Stomach (tissue), 9 donors: ENCODE measurements around the gene GRK1. TPM values are rescaled to one million over a fixed set of nuclear protein-coding genes. Genes with fewer than 3 reads are reported as not detected.

ENCODE experiments used
- DNase-seq, 2 donors: peaks; one replicate each; pipeline versions ENCODE4 v3.0.0 to v3.0.0-alpha.2; 2013 to 2019
- H3K27ac ChIP-seq, 5 donors: fragments of 200-600 bp in 4 of 5; sonication (generic) in 4 of 5; one replicate each; pipeline ENCODE4 v1.5.1; 2013 to 2019; ENCODE audit warnings: mild to moderate bottlenecking in 1 of 5, moderate library complexity in 1 of 5
- H3K27me3 ChIP-seq, 3 donors: fragments of 200-600 bp; sonication (generic); one replicate each; pipeline ENCODE4 v1.5.1; 2017 to 2019; ENCODE audit warnings: mixed run types in 1 of 3
- H3K36me3 ChIP-seq, 4 donors: fragments of 200-600 bp; sonication (generic); 1 replicate in 3 of 4; 2 replicates in 1 of 4; pipeline ENCODE4 v1.5.1; 2016 to 2019
- H3K4me1 ChIP-seq, 4 donors: fragments of 200-600 bp; sonication (generic); one replicate each; pipeline ENCODE4 v1.5.1; 2016 to 2019
- H3K4me3 ChIP-seq, 4 donors: fragments of 200-600 bp; sonication (generic) in 3 of 4; one replicate each; pipeline ENCODE4 v1.5.1; 2016 to 2019; ENCODE audit warnings: mild to moderate bottlenecking in 1 of 4
- H3K9me3 ChIP-seq, 4 donors: fragments of 200-600 bp; sonication (generic); one replicate each; pipeline ENCODE4 v1.5.1; 2016 to 2019
- CTCF ChIP-seq, 7 experiments: fragments of 450-650 bp in 4 of 7; fragments of 200-600 bp in 3 of 7; sonication (generic) in 3 of 7; IDR thresholded peaks; one replicate each; pipeline ENCODE4 v1.5.1; 2016 to 2019; ENCODE audit warnings: antibody characterized with exemption in 7 of 7, control low read depth in 2 of 7, mild to moderate bottlenecking in 1 of 7
- EP300 ChIP-seq: sonication (generic); formaldehyde crosslinking; IDR thresholded peaks from one replicate; pipeline ENCODE4 v1.6.1; 2017; ENCODE audit warnings: antibody characterized with exemption
- POLR2A ChIP-seq, 4 donors: fragments of 450-650 bp; IDR thresholded peaks; one replicate each; pipeline ENCODE4 v1.6.1; 2016; ENCODE audit warnings: antibody characterized with exemption in 4 of 4, control low read depth in 2 of 4, mild to moderate bottlenecking in 1 of 4, moderate library complexity in 1 of 4
- POLR2AphosphoS5 ChIP-seq, 3 donors: sonication (generic); formaldehyde crosslinking; IDR thresholded peaks; one replicate each; pipeline ENCODE4 v1.6.1; 2016; ENCODE audit warnings: antibody characterized with exemption in 3 of 3
- whole genome bisulfite sequencing, 5 donors: extraction: QIAGEN DNeasy Blood & Tissue Kit in 3 of 5; methylation state at CpG; one replicate each; pipeline versions ENCODE4 v1.1.5 to v1.1.7; 2013 to 2018; 5-methylcytosine and 5-hydroxymethylcytosine counted together
- intact Hi-C: fragments of 100-400 bp; cut with DNase I; formaldehyde crosslinking; loops from one replicate; pipeline ENCODE4 v1.15.1; 2023; ENCODE audit warnings: low total_unique reads
- polyA plus RNA-seq, 3 donors: library from polyadenylated mRNA; stranded (reverse); fragments of 200-250 nt; gene quantifications; one replicate each; pipeline ENCODE4 v1.2.3, GENCODE V29; 2013
- total RNA-seq, 5 donors: library from RNA; depleted of rRNA; stranded (reverse); fragments of >200 nt; gene quantifications; one replicate each; pipeline versions ENCODE4 v1.1.0 to v1.2.3, GENCODE V29; 2014 to 2016
- donor health status: healthy with polysubstance abuse.
- donor health status: Bipolar disorder and iron deficiency.
- donor health status: healthy.

Gene GRK1
- total and polyA plus RNA-seq, 8 donors, result not detected

DNA sequence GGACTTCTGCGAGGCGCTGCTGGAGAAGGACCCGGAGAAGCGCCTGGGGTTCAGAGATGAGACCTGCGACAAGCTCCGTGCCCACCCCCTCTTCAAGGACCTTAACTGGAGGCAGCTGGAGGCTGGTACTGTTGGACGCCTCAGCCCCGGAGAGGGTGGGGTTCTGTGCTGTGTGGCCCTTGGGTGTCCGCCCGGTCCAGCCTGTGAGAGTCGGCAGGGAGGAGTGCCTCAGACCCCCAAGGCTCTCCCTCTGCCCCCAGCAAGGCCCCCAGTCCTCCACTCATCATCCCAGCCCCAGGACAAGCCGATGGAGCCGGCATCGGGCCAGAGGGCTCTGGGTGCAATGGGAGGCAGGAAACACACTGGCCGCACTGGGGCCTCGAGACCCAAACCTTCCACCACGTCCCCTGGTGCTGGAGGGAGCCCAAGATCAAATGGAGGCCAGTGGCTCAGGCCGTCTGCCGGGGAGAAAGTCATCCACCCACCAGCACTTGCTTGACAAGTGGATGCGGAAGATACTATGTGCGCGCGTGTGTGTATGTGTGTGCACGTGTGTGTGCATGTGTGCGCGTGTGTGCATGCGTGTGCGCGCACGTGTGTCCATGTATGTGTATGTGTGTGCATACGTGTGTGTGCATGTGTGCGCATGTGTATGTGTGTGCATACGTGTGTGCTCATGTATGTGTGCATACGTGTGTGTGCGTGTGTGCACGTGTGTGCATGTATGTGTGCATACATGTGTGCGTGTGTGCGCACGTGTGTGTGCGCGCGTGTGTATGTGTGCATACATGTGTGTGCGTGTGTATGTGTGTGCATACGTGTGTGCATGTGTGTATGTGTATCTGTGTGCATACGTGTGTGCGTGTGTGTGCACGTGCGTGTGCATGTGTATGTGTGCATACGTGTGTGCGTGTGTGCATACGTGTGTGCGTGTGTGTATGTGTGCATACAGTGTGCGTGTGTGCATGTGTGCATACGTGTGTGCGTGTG, 66.2 kb downstream of the GRK1 start:
- 85 to 92% (median 90%) methylated on average over 39 to 55 of the region's 55 CpGs for WGBS, 5 donors
- no peaks in the 10 kb centered on the region for H3K36me3 ChIP-seq

GRCh38 chr13:113734099-113734825, 67.2 kb downstream of the GRK1 start:
- Histone ChIP-seq H3K27ac (no peak overlapping the region), H3K27me3 (peaks cover 0 to 35% (median 0%) of the 10 kb centered on the region in 3 donors), H3K4me1 (peaks cover 0 to 4% (median 0%) of the 10 kb centered on the region in 4 donors), H3K4me3 (no peak overlapping the region), H3K9me3 (no peaks in the 10 kb centered on the region), H3K36me3 (no peaks in the 10 kb centered on the region)
- WGBS, 5 donors, result 78 to 87% (median 86%) methylated on average over 21 to 26 of the region's 26 CpGs
- intact Hi-C loops, result no loop called here
- no peak for DNase-seq
- no peak for TF ChIP-seq CTCF (IDR thresholded peaks at IDR 0.05)
- no peak for TF ChIP-seq POLR2A (IDR thresholded peaks at IDR 0.05)
- TF ChIP-seq POLR2AphosphoS5 (IDR thresholded peaks at IDR 0.05), result no peak
- no peak for TF ChIP-seq EP300

More for the DNA sequence above, 66.2 kb downstream of the GRK1 start:
- DNase-seq, result no peak
- no peak overlapping the region for H3K4me3 ChIP-seq
- H3K4me1 ChIP-seq, result peaks cover 0 to 10% (median 0%) of the 10 kb centered on the region in 4 donors
- H3K9me3 ChIP-seq, result no peaks in the 10 kb centered on the region
- no peak overlapping the region for H3K27ac ChIP-seq
- intact Hi-C loops, result no loop called here
- H3K27me3 ChIP-seq, result peaks cover 0 to 26% (median 0%) of the 10 kb centered on the region in 3 donors
- TF ChIP-seq POLR2AphosphoS5 (IDR thresholded peaks at IDR 0.05), result no peak
- no peak for TF ChIP-seq POLR2A (IDR thresholded peaks at IDR 0.05)
- TF ChIP-seq CTCF (IDR thresholded peaks at IDR 0.05), result no peak
- TF ChIP-seq EP300, result no peak

DNA sequence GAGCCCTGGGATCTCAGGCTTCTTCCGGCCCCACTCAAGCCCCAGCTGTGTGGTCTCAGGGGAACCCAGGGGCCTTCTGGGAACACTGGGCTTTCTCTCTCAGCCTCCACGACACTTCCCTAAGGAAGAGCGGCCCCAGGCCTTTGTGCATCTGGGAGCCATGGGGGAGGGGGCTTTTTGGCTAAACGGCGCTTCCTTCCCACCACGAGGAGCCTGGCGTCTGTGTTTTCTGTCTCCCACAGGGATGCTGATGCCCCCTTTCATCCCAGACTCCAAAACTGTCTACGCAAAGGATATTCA, 67.8 kb downstream of the GRK1 start:
- DNase-seq, result no peak
- 76 to 84% (median 78%) methylated on average over 8 of the region's 8 CpGs for WGBS, 5 donors
- no peaks in the 10 kb centered on the region for H3K36me3 ChIP-seq
- H3K27ac ChIP-seq, result no peak overlapping the region
- H3K4me1 ChIP-seq, result no peaks in the 10 kb centered on the region
- intact Hi-C loops, result no loop called here
- peaks cover 0 to 36% (median 0%) of the 10 kb centered on the region in 3 donors for H3K27me3 ChIP-seq
- TF ChIP-seq POLR2A (IDR thresholded peaks at IDR 0.05) (no peak), EP300 (no peak), CTCF (IDR thresholded peaks at IDR 0.05) (no peak), POLR2AphosphoS5 (IDR thresholded peaks at IDR 0.05) (no peak)
- H3K9me3 ChIP-seq, result no peaks in the 10 kb centered on the region
- H3K4me3 ChIP-seq, result no peak overlapping the region

DNA sequence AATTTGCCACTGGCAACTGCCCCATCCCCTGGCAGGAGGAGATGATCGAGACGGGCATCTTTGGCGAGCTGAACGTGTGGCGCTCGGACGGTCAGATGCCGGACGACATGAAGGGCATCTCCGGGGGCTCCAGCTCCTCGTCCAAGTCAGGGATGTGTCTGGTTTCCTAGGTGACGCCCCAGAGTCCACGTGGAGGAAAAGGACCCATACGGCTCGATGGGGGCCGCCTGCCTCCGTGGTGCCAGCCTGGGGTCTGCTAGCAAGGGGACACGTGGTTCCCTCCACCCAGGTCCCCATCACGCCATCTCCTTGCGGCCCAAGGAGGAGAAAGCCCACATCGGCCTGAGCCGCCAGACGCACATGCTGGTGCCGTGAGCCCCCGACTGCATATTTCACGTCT, 68.2 kb downstream of the GRK1 start:
- TF ChIP-seq POLR2AphosphoS5 (IDR thresholded peaks at IDR 0.05), result no peak
- TF ChIP-seq CTCF (IDR thresholded peaks at IDR 0.05), result no peak
- TF ChIP-seq EP300, result no peak
- TF ChIP-seq POLR2A (IDR thresholded peaks at IDR 0.05), result no peak
- no peaks in the 10 kb centered on the region for H3K4me1 ChIP-seq
- H3K36me3 ChIP-seq, result no peaks in the 10 kb centered on the region
- H3K9me3 ChIP-seq, result no peaks in the 10 kb centered on the region
- no peak overlapping the region for H3K27ac ChIP-seq
- no peak for DNase-seq
- no peak overlapping the region for H3K4me3 ChIP-seq
- 91 to 93% (median 92%) methylated on average over 26 of the region's 26 CpGs for WGBS, 5 donors
- intact Hi-C loops, result no loop called here
- H3K27me3 ChIP-seq, result peaks cover 0 to 37% (median 0%) of the 10 kb centered on the region in 3 donors
